Effector memory CD8-positive, alpha-beta T cell (primary cell): Measurements from ENCODE around the gene CWC25.
"Not testable (repeated sequence)": the region's sequence is repeated elsewhere in the genome, so short reads cannot be mapped to it uniquely, and the experiment has no call there.

ENCODE experiments used
- ATAC-seq: fragments of 150-1000 bp; cut with Tn5 transposase; replicated peaks from 2 replicates; pipeline ENCODE4 v1.10.0; 2021; ENCODE audit warnings: mild to moderate bottlenecking, moderate library complexity
- DNase-seq, 3 experiments: peaks; one replicate each; pipeline ENCODE4 v3.0.0; 2021
- H3K27ac Mint-ChIP-seq, 2 donors: one replicate each; pipeline ENCODE4 v1.8.0; 2022; ENCODE audit warnings: mild to moderate bottlenecking in 2 of 2, mixed read lengths in 2 of 2, moderate library complexity in 2 of 2
- H3K27me3 Mint-ChIP-seq, 2 donors: one replicate each; pipeline ENCODE4 v1.8.0; 2022; ENCODE audit warnings: mixed read lengths in 2 of 2
- H3K36me3 Mint-ChIP-seq: one replicate; pipeline ENCODE4 v1.8.0; 2022; ENCODE audit warnings: mild to moderate bottlenecking, moderate library complexity, mixed read lengths; ENCODE audit not compliant: insufficient read depth
- H3K4me1 Mint-ChIP-seq, 2 donors: one replicate each; pipeline ENCODE4 v1.8.0; 2022; ENCODE audit warnings: low read depth in 2 of 2, mixed read lengths in 2 of 2
- H3K4me3 Mint-ChIP-seq, 2 donors: one replicate each; pipeline ENCODE4 v1.8.0; 2022; ENCODE audit warnings: mild to moderate bottlenecking in 2 of 2, mixed read lengths in 2 of 2, moderate library complexity in 2 of 2
- H3K9me3 Mint-ChIP-seq, 2 donors: one replicate each; pipeline ENCODE4 v1.8.0; 2022; ENCODE audit warnings: mixed read lengths in 2 of 2

Gene CWC25

DNA sequence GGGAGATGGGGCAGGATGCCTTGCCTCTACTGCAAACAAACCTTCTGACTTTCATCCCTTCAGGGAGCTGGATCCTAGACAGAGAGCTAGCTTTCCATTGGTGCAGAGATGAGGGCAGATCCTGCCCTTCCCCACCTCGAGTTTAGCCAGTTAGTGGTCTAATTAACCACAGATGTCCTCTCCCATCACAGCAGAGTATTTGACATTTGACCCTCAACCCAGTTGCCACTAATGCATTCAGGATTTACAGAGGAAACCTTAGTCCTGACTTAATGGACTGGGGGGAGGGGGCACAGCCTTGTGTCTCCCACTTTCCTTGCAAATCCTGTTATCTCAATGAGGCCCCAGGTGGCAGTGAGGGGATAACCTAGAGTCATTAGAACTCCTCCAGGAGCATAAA, 35.9 kb downstream of the CWC25 start:
- ATAC-seq: no peak
- H3K27ac Mint-ChIP-seq: peak overlapping the region in 1 of 2 donors; percentile 41

DNA sequence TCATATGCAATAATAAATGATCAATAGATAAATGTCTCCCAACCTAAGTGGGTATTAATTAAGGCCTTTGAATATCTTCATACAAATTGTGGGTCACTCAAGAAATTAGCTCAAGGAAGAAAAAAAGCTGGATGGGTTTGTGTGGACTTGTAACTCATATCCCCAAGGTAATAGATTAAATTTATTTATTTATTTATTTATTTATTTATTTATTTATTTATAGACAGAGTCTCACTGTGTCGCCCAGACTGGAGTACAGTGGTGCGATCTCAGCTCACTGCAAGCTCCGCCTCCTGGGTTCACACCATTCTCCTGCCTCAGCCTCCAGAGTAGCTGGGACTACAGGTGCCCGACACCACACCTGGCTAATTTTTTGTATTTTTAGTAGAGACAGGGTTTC, 37.1 kb downstream of the CWC25 start:
- H3K9me3 Mint-ChIP-seq, ATAC-seq, DNase-seq, H3K4me3 Mint-ChIP-seq, H3K27me3 Mint-ChIP-seq: not testable (repeated sequence)
- Mint-ChIP-seq H3K36me3 (peaks cover 41% of the 10 kb centered on the region), H3K27ac (peak overlapping the region in 1 of 2 donors; percentile 44), H3K4me1 (peaks cover 5 to 28% of the 10 kb centered on the region in 2 donors)

More for the DNA sequence above, 35.9 kb downstream of the CWC25 start:
- Mint-ChIP-seq H3K9me3 (no peaks in the 10 kb centered on the region), H3K27me3 (no peaks in the 10 kb centered on the region), H3K36me3 (peaks cover 32% of the 10 kb centered on the region), H3K4me1 (peaks cover 8 to 35% of the 10 kb centered on the region in 2 donors), H3K4me3 (no peak overlapping the region)
- DNase-seq: no peak

DNA sequence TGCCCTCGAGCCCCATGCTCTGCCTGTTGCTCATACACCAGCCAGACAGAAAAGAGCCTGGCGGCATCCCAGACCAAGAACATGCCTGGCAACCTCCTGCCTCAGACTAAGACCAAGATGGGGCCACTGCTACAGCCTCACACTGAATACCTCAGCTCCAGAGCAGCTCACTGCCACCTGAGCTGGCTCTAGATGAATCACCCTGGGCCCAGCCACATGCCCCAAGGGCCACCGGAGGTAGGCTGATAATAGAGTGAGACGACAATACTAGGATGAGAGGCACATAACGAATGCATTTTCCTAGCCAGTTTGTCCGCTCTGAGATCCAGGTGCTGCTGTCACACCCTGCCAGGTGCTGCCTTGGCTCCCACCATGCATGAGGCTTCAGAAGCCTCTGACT, 38.7 kb downstream of the CWC25 start:
- DNase-seq: no peak
- ATAC-seq: no peak
- H3K9me3 Mint-ChIP-seq: no peaks in the 10 kb centered on the region
- H3K27ac Mint-ChIP-seq: no peak overlapping the region
- H3K4me1 Mint-ChIP-seq: peaks cover 3 to 28% of the 10 kb centered on the region in 2 donors
- no peaks in the 10 kb centered on the region for H3K27me3 Mint-ChIP-seq
- peaks cover 51% of the 10 kb centered on the region for H3K36me3 Mint-ChIP-seq
- H3K4me3 Mint-ChIP-seq: no peak overlapping the region

DNA sequence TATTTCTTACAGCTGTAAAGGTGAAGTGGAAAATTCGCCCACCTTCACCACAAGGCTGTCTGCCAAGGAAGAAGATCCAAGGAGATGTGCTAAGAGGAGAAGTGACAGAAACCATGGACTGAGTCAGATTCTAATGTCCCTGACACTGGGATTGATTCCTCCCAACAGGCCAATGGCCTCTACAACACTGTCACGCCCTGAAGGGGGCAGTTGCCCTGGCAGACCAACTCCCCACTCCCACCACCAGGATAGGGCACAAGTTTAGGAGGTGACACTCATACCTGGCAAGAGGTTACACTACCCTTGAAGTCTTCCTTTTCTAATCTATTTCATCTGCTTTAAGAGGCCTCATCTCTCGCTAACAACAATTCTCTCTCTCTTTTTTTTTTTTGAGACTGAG, 41.9 kb downstream of the CWC25 start:
- Mint-ChIP-seq H3K27me3 (no peaks in the 10 kb centered on the region), H3K9me3 (no peaks in the 10 kb centered on the region), H3K36me3 (peaks cover 68% of the 10 kb centered on the region), H3K4me3 (no peak overlapping the region), H3K4me1 (peaks cover 3 to 14% of the 10 kb centered on the region in 2 donors), H3K27ac (no peak overlapping the region)
- DNase-seq (no peak), ATAC-seq (no peak)

DNA sequence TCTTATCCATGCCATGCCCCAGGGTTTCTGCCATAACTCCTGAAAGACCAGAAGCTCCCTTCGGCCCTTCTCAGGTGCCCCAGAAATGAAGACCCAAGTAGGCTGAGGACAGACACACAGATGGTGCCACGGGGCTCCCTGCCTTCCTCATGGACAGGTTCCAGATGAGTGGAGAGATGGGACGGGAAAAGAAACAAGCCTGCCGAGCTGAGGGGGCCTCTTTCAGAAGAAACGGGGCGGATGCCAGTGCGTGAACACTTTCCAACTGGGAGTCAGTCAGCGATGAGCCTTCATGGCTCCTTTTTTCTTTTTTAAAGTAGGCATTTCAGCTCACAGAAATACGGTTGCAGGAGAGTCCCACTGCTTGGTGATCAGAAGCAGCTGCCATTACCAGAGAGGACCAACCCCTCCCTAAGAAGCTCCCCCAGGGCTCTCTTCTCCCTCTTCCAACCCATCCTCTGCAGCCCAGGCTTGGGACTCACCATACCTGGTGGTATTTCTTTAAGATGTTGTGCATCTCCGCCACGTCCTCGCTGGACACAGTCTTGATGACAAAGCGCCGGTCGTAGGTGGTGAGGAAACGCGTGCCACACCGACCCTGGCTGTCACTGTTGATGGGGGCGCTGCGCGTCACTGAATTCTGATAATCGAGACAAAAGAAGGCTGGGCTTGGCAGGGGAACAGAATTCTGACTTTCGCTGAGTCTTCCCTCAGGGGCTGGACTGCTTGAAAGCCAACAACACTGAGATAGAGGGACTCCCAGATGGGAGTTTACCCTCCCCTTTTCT, 45.0 kb downstream of the CWC25 start:
- peaks cover 70% of the 10 kb centered on the region for H3K36me3 Mint-ChIP-seq
- H3K27ac Mint-ChIP-seq: peak overlapping the region in 1 of 2 donors; percentile 26
- no peak overlapping the region for H3K4me3 Mint-ChIP-seq
- no peaks in the 10 kb centered on the region for H3K27me3 Mint-ChIP-seq
- DNase-seq: no peak
- H3K4me1 Mint-ChIP-seq: peaks cover 0 to 3% of the 10 kb centered on the region in 2 donors
- H3K9me3 Mint-ChIP-seq: no peaks in the 10 kb centered on the region
- no peak for ATAC-seq

DNA sequence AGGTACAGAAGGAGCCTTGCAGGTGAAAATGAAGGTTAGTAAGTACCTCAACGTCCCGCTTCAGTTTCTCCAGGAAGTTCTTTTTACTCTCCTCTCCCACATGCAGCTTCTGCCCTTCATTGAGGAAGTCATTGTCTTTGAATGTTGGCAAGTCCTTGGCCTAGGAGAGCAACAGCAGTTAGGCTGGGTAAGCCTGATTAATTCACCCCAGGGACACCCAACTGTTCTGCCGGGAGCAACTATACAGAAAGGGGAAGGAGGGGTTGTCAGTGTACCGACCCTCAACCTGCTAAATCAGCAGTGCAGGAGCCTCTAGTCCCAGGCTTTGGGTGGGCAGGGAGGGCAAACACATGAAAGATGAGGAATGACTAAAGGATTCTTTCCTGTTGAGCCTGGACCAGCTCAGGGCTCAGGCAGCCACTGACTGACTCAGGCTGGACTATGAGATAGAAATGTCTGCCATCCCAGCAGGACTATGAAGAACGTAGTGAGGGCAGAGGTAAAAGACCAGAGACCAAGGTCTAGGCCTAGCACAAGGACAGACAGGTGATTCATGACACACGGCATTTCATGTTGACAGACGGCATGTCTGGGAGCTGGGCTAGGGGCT, 47.4 kb downstream of the CWC25 start:
- Mint-ChIP-seq H3K4me3 (no peak overlapping the region), H3K36me3 (peaks cover 64% of the 10 kb centered on the region)

DNA sequence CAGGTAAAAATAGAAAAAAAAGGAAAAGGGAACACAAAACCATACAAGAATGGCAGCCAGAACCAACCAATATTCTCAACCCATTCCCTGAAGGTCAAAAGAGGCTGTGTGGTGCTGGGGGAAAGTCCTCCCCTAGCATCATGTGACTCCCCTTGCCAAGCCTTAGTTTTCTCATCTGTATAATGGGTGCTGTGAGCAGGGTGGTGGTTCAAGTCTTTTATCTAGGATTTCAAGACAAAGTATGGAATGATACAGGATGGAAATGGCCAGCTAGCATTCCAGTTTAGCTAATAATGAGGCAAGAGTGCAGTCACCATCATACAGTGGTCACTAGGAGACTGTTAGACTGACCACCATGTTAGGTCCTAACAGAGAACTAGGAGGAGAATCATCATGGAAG, 51.9 kb downstream of the CWC25 start:
- H3K9me3 Mint-ChIP-seq: no peaks in the 10 kb centered on the region
- H3K36me3 Mint-ChIP-seq: peaks cover 58% of the 10 kb centered on the region
- H3K4me3 Mint-ChIP-seq: no peak overlapping the region
- H3K27me3 Mint-ChIP-seq: no peaks in the 10 kb centered on the region
- ATAC-seq (no peak), DNase-seq (no peak)
- H3K27ac Mint-ChIP-seq: peak overlapping the region in 1 of 2 donors; percentile 13
- H3K4me1 Mint-ChIP-seq: no peaks in the 10 kb centered on the region

More for the DNA sequence above, 47.4 kb downstream of the CWC25 start:
- Mint-ChIP-seq H3K27ac (no peak overlapping the region), H3K4me1 (peaks cover 0 to 3% of the 10 kb centered on the region in 2 donors), H3K9me3 (no peaks in the 10 kb centered on the region), H3K27me3 (no peaks in the 10 kb centered on the region)
- DNase-seq (no peak), ATAC-seq (no peak)

DNA sequence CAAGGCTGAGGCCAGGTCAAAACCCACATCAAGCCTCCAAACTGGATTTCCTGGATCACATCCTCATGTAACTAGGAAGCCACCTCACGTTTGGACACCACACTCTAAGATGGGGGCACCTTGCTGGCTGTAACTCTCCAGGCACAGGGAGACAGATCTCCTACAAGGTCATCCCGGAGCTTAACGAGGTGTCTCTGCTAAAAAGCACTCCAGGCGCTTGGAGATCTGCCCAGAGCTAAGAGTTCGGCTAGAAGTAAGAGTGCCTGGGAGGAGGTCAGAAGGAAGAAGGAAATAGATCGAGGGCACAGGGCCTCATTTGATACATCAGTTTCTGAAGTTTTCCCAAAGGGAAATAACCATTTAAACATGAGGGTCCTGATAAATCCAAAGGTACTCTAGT, 56.7 kb downstream of the CWC25 start:
- Mint-ChIP-seq H3K9me3 (no peaks in the 10 kb centered on the region), H3K27me3 (no peaks in the 10 kb centered on the region), H3K4me3 (no peak overlapping the region), H3K36me3 (peaks cover 65% of the 10 kb centered on the region), H3K4me1 (peaks cover 0 to 2% of the 10 kb centered on the region in 2 donors), H3K27ac (peak overlapping the region; percentile 11 to 13)
- ATAC-seq (no peak), DNase-seq (no peak)

DNA sequence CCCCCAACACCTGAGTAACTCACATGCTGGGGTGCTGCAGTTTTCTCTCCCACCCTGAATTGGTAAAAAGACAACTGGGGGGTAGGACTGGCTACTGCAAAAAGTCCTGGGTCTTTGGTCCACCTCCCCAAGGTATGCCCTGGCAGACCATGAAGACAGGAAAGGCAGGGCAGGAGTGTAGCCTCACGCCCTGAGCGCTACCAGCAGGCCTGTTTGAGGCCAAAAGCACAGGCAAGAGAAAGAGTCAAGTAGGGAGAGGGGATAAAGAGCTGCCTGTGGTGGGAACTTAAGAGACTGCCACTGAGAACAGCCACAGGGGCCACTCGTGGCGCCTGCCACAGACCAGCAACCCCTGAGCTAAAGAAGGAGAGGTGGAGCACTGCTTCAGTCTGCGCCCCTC, 58.8 kb downstream of the CWC25 start:
- peak overlapping the region; percentile 35 to 65 for H3K27ac Mint-ChIP-seq
- peaks cover 4 to 5% of the 10 kb centered on the region in 2 donors for H3K4me1 Mint-ChIP-seq
- DNase-seq (no peak), ATAC-seq (no peak)
- no peaks in the 10 kb centered on the region for H3K27me3 Mint-ChIP-seq
- no peak overlapping the region for H3K4me3 Mint-ChIP-seq
- H3K36me3 Mint-ChIP-seq: peaks cover 69% of the 10 kb centered on the region
- no peaks in the 10 kb centered on the region for H3K9me3 Mint-ChIP-seq

DNA sequence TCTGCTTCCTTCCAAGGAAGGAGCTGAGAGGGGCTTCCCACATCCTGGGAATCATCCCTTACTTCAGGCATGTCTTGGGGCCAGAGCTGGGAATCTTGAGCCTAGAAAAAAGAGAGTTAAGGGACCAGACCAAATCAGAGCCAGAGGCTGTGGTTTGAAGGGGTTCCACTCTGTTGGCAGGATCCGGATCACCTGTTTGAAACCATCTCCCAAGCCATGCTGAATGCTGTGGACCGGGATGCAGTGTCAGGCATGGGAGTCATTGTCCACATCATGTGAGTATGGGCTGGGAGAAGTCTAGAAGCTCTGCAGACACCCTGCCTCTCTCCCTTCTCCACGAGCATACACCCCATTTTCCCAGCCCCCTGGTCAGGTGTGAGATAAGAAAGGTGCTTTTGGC, 62.9 kb downstream of the CWC25 start:
- ATAC-seq (no peak), DNase-seq (no peak)
- Mint-ChIP-seq H3K4me3 (no peak overlapping the region), H3K27me3 (no peaks in the 10 kb centered on the region), H3K36me3 (peaks cover 89% of the 10 kb centered on the region), H3K9me3 (no peaks in the 10 kb centered on the region), H3K27ac (peak overlapping the region in 1 of 2 donors; percentile 86), H3K4me1 (peaks cover 8 to 12% of the 10 kb centered on the region in 2 donors)

DNA sequence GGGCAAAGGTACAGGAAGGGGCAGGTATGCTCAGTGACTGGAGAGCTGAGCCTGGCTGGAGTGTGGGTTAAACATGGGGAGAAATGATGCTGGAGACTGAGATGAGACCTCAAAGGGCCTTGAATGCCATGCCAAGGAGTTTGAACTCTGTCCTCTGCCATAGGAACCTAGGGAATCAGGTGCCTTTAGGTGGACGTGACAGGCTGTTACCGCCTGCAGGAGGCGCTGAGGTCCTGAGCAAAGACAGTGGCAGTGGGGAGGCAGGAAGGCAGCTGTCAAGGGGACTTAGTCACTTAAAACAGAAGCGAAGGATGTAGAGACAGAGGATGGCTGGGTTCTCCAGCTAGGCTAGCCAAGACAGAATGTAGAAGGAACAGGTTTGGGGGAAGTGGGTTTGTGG, 63.5 kb downstream of the CWC25 start:
- peaks cover 8 to 12% of the 10 kb centered on the region in 2 donors for H3K4me1 Mint-ChIP-seq
- no peak for ATAC-seq
- no peak overlapping the region for H3K4me3 Mint-ChIP-seq
- peaks cover 94% of the 10 kb centered on the region for H3K36me3 Mint-ChIP-seq
- peak in 1 of 3 experiments; percentile 9 for DNase-seq
- H3K27me3 Mint-ChIP-seq: no peaks in the 10 kb centered on the region
- peak overlapping the region; percentile 11 to 86 for H3K27ac Mint-ChIP-seq
- H3K9me3 Mint-ChIP-seq: no peaks in the 10 kb centered on the region

DNA sequence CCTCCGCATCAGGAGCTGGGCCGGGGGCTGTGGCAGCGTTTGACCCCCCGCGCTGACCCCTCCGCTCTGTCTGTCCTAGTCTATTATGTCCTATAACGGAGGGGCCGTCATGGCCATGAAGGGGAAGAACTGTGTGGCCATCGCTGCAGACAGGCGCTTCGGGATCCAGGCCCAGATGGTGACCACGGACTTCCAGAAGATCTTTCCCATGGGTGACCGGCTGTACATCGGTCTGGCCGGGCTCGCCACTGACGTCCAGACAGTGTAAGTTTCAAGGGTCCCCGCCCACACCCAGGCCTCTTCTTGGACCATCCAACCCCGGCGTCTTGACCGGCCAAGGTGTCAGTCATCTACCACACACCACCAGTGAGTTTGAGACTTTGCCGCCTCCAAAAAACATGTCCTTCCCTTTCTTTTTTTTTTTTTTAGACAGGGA, 72.0 kb downstream of the CWC25 start:
- Mint-ChIP-seq H3K4me1 (peaks cover 24 to 39% of the 10 kb centered on the region in 2 donors), H3K9me3 (no peaks in the 10 kb centered on the region), H3K36me3 (peaks cover 56% of the 10 kb centered on the region), H3K27ac (peak overlapping the region; percentile 92 to 100), H3K27me3 (peaks cover 21 to 27% of the 10 kb centered on the region in 2 donors), H3K4me3 (peak overlapping the region; percentile 86 to 90)
- no peak for DNase-seq
- ATAC-seq: no peak

DNA sequence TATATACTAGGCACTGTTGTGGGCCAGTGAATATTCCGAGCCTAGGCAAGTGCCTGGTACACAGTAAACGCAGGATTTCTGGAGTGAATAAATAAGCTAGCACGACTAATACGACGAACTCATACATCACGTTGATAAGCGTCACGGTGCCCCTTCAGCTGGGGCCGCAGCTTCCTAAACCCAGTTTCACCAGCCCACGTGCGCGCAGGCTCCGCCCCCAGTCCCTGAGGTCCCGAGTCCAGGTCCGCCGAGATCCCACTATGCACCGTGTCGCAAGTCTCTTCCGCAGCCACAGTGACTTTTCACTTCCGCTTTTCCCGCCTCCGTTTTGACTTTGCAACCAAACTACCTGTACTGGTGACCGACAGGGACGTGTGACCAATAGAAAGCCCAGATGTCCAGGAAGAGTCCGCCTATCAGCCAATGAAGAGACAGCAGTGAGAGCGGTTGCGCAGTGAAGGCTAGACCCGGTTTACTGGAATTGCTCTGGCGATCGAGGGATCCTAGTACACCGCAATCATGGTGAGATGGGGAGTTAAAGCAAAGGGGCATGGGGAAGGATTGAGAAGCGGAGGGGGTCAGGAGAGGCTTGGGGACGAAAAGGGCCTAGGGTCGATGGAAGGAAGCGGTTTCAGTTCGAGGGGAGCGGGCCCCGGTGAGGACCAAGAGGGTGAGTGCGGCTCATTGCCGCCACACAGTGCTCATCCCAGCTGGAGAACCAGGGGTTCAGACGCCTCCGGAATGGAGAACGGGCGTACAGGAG, 72.6 kb downstream of the CWC25 start, which contains the start of gene PSMB3:
Gene PSMB3 (plus strand): TSS at position 434 of the 763 bp plus-strand sequence. CDS start 86 bp downstream, at position 520.
- Mint-ChIP-seq H3K4me3 (peak within 1 kb of the TSS; percentile 86 to 90), H3K27ac (peak within 1 kb of the TSS; percentile 92 to 100), H3K27me3 (peaks cover 21 to 33% of the 10 kb centered on the region in 2 donors), H3K36me3 (peaks cover 52% of the 10 kb centered on the region), H3K9me3 (no peaks in the 10 kb centered on the region), H3K4me1 (peaks cover 28 to 42% of the 10 kb centered on the region in 2 donors)
- DNase-seq: peak; percentile 89 to 92 (median 90)
- ATAC-seq: peak; percentile 85
